ENCODE data around the gene QSER1.

Gene QSER1

GRCh38 chr11:33006010-33006409, 113.4 kb downstream of the QSER1 start:
- no peak for DNase-seq (ENCODE audit: low read depth in 2 of 2)
- TF ChIP-seq CTCF (IDR thresholded peaks at IDR 0.05; ENCODE audit: low read depth, low read length), result no peak
- H3K4me3 ChIP-seq (replicated peaks in 1 of 2; ENCODE audit: low read depth in 2 of 2, low read length in 2 of 2), result no peak overlapping the region

GRCh38 chr11:33013755-33014154, 121.1 kb downstream of the QSER1 start:
- H3K4me3 ChIP-seq (replicated peaks in 1 of 2; ENCODE audit: low read depth in 2 of 2, low read length in 2 of 2), result no peak overlapping the region
- DNase-seq (ENCODE audit: low read depth in 2 of 2), result no peak
- no peak for TF ChIP-seq CTCF (IDR thresholded peaks at IDR 0.05; ENCODE audit: low read depth, low read length)

- peak within 1 kb of the TSS; percentile 63 to 70 for H3K4me3 ChIP-seq (replicated peaks in 1 of 2; ENCODE audit: low read depth in 2 of 2, low read length in 2 of 2)
- DNase-seq (ENCODE audit: low read depth in 2 of 2), result peak; percentile 88 to 91
- TF ChIP-seq CTCF (IDR thresholded peaks at IDR 0.05; ENCODE audit: low read depth, low read length), result no peak
Observed at GRCh38 chr11:33015621-33016551, 123.3 kb downstream of the QSER1 start, which contains the start of gene DEPDC7. DEPDC7 (plus strand) TSS chr11:33015878; CDS start chr11:33015956, 78 bp downstream.

- peak overlapping the region in 1 of 2 donors; percentile 70 for H3K4me3 ChIP-seq (replicated peaks in 1 of 2; ENCODE audit: low read depth in 2 of 2, low read length in 2 of 2)
- DNase-seq (ENCODE audit: low read depth in 2 of 2), result no peak
- TF ChIP-seq CTCF (IDR thresholded peaks at IDR 0.05; ENCODE audit: low read depth, low read length), result no peak
Observed at GRCh38 chr11:33016654-33017053, 124.0 kb downstream of the QSER1 start.

GRCh38 chr11:33017478-33017877, 124.9 kb downstream of the QSER1 start:
- no peak overlapping the region for H3K4me3 ChIP-seq (replicated peaks in 1 of 2; ENCODE audit: low read depth in 2 of 2, low read length in 2 of 2)
- no peak for DNase-seq (ENCODE audit: low read depth in 2 of 2)
- TF ChIP-seq CTCF (IDR thresholded peaks at IDR 0.05; ENCODE audit: low read depth, low read length), result no peak

- H3K4me3 ChIP-seq (replicated peaks in 1 of 2; ENCODE audit: low read depth in 2 of 2, low read length in 2 of 2), result no peak overlapping the region
- no peak for DNase-seq (ENCODE audit: low read depth in 2 of 2)
- no peak for TF ChIP-seq CTCF (IDR thresholded peaks at IDR 0.05; ENCODE audit: low read depth, low read length)
Observed at GRCh38 chr11:33017965-33018364, 125.4 kb downstream of the QSER1 start.
